GM03348 (cell line): ENCODE measurements around the gene STING1.
A peak's percentile ranks its signal among the peaks of the same experiment; 100 is the strongest.
"Not testable (repeated sequence)": the region's sequence is repeated elsewhere in the genome, so short reads cannot be mapped to it uniquely, and the experiment has no call there.

ENCODE experiments used
- DNase-seq: peaks from one replicate; pipeline ENCODE4 v3.0.0; 2012; ENCODE audit warnings: low spot score

The STING1 gene

DNA sequence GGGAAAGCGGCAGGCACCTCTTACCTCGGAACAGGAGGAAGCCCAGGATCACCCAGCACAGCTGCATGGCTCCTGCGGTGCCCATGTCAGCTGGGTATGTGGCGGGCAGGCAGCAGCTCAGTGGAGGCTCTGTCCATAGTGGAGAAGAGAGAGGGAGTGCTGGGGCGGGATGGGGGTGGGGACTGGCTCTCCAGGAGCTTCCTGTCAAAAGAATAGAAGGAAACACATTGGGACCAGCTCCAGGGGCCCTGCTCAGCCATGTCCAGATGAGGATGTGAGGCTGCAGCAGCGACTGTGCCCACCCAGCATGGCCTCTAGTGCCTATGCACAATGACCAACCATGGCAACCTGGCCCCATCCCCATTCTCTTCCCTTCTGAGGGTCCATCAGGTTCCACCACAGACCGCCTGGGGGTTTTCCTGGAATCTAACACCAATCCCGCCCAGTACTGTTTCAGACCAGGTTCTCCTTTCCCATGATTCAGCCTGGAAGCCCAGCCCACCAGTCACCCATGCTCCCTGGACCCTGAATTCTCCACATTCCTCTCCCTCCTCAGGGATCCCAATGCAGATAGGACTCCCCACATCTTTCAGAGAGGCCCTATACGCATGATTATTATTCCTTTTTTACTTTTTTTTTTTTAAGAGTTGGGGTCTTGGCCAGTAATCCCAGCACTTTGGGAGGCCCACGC is 19.8 kb downstream of the STING1 start, which contains the start of gene ECSCR:
TSS of gene ECSCR (minus strand) at position 158 of the 691 bp plus-strand sequence. CDS start at position 85, 73 bp downstream.
- no peak for DNase-seq

- peak; percentile 56 for DNase-seq
These were observed 20.9 kb downstream of the STING1 start for GRCh38 chr5:139461698-139462097.

DNA sequence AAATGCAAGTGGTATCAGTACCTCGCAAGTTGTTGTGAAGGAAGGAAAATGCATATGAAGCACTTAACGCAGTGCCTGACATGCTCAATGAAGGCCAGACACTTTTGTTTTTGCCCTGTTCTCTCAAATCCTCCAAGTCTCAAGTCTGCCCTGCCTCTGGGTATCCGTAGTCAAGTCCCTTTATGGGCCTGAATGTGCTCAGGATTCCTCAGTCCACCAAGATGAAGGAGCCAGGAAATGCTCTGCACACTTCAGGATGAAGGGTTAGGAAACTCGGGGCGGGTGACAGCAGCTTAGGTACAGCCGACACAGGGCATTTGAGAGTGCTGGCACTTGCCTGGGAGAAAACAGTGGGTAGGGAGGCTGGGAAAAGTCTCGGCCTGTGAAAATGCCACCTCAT is 21.4 kb downstream of the STING1 start:
- no peak for DNase-seq

- no peak for DNase-seq
These were observed 22.1 kb downstream of the STING1 start for GRCh38 chr5:139460455-139460854.

DNA sequence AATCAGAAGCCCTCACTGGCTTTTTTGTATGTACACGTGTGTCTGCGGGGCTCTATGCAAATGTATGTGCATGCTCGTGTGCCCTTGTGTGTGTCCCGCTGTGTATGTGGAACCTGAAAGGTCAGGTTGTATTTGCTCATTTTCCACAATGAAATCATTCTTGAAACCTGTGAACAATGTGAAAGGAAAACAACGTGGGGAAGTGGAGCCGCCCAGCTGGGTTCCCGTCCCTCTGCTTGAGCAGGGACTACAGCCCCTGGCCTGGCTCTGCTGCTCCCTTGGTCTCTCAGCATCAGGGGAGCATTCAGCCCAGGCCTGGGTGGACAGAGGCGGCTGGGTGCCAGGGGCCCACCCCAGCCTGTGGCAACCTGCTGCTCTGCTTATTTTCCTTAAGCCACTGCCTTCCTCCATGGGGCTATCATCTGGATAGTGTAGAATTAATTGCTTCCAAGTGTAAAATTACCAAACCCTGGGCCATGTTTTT is 23.1 kb downstream of the STING1 start:
- DNase-seq, result no peak

DNA sequence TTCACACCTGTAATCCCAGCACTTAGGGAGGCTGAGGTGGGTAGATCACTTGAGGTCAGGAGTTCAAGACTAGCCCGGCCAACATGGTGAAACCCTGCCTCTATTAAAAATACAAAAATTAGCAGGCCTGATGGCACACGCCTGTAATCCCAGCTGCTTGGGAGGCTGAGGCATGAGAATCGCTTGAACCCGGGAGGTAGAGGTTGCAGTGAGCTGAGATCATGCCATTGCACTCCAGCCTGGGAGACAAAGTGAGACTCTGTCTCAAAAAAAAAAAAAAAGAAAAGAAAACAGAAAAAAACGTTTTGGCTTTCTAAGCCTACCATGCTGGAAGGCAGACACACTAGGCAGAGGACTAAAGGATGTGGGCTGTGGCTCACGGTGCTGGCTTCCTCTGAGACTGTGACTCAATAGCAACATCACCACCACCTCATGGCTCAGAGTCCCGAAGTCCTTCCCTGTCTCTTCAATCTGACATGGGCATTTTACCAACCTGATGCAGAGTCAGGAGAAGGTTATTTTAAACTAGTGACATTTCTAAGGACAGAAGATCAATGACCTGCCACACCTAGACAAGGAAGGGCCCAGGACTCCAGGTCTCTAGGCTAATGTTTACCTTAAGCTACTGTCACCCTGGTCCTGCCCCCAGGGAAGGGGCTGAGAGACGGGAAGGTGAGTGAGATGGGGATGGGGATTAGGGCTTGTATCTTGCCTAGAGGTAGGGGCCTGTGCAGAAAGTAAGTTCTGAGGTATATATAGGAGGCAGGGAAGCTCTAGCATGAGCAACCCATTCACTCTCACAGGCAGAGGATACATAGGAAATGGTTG is 23.8 kb downstream of the STING1 start:
- DNase-seq, result peak; percentile 82

- DNase-seq, result no peak
These were observed 24.8 kb downstream of the STING1 start for GRCh38 chr5:139457653-139458306.

GRCh38 chr5:139457241-139457640 is 25.3 kb downstream of the STING1 start:
- DNase-seq, result no peak

- no peak for DNase-seq
These were observed 25.8 kb downstream of the STING1 start for GRCh38 chr5:139456776-139457175.

- no peak for DNase-seq
These were observed 27.8 kb downstream of the STING1 start for GRCh38 chr5:139454568-139455290.

- no peak for DNase-seq
These were observed 28.6 kb downstream of the STING1 start for GRCh38 chr5:139453683-139454567.

DNA sequence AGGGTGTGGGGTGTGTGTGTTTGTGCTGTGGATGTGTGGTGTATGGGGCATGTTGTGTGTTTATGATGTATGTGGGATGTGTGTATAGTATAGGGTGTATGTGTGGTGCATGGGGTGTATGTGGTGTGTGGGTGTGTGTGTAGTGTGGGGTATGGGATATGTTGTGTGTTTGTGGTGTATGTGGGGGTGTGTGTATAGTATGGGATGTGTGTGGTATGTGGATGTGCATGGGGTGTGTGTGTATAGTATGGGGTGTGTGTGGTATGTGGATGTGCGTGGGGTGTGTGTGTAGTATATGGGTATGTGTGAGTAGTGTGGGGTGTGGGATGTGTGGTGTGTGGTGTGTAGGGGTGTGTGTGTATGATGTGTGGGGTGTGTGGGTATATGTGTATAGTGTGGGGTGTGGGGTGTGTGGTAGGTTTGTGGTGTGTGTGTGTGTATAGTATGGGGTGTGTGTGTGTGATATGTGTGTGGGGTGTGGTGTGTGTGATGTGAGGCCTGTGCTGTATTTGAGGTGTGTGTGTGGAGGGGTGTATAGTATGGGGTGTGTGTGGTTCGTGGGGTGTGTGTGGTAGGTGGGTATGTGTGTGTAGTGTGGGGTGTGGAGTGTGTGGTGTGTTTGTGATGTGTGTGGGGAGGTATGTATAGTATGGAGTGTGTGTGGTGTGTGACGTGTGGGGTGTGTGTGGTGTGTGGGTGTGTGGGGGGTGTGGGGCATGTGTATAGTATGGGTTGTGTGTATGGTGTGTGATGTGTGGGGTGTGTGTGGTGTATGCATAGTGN is 30.5 kb downstream of the STING1 start:
- DNase-seq, result no peak

GRCh38 chr5:139451176-139451575 is 31.4 kb downstream of the STING1 start:
- DNase-seq, result no peak

GRCh38 chr5:139446956-139447779 is 35.4 kb downstream of the STING1 start:
- no peak for DNase-seq

DNA sequence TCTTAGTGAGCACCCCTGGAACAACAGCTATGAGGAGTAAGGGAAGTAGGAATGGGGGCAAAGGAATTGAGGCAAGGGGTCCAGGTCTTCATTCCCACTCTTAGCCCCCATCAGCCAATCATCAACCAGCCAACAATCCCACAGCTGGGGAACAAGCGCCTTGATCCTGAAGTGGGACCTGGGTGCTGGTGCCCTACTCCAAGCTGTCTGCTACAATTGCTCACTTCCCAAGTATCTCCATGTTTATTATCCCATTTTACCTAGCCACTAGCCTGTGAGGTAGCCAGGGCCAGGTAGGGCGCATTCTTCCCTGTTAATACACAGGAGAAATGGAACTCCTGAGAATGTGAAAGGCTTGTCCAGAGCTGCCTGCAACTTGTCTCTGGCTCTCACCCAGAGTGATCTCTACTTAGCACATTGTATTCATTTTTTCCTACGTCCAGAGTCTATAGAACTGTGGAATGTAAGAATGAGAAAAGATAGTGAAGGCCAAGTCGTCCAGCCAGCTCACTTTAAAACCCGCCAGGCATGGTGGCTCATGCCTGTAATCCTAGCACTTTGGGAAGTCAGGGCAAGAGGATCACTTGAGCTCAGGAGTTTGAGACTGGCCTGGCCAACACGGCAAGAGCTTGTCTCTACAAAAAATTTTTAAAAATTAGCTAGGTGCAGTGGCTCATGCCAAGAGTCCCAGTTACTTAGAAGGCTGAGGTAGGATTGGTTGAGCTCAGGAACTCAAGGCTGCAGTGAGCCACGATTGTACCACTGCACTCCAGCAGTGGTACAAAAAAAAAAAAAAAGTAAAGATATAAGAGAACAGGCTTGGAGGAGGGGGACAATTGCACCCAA is 37.0 kb downstream of the STING1 start:
- DNase-seq, result peak; percentile 52

- peak; percentile 75 for DNase-seq
These were observed 38.6 kb downstream of the STING1 start for GRCh38 chr5:139443831-139444453.

GRCh38 chr5:139440416-139440815 is 42.1 kb downstream of the STING1 start:
- not testable (repeated sequence) for DNase-seq
